ENCODE measurements around the gene DDX23. TPM values are rescaled to one million over a fixed set of nuclear protein-coding genes. Genes with fewer than 3 reads are reported as not detected.

Gene DDX23
- total RNA-seq, 2 donors from 2014 or later = 131 to 162 TPM

DNA sequence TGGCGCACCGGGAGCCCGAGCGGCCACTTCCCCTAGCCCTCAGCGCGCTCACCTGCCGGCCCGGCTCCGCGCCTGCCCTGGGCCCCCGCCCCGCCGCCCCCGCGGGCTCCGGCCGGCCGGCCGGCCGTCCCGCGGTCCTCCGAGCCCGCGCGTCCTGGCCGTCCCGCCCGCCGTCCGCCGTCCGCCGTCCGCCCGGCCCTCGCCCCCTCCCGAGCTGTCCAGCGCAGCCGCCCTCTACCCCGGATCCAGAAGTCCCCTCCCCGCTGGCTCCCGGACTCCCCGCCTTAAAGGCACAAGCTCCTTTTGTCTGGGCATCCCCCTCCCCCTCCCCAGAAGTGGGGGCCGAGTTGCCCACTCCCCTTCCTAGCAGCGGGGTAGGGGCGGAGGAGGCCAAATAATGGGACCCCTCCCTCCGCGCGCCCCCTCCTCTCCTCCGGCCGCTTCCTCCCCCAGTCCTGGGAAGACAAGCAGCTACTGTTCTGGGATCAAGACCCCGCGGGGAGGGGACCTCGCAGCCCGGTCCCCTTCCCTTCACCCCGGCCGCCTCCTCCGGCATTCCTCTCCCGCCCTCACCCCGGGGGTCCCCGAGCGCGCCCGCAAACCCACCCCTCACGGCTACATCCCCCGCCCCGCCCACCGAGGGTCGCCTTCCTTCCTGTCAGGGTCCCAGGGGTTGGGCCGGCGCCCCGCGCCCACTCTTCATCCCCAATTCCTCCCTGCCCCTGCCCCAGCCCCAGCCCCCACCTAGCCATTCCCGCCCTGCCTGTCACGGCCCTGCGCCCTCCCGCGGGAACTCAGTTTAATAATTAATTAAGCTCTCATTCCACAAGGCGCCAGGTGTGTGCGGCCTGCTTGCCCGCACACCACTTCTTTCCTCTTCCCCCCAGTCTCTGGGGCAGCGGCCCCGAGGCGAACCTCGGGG is 62.8 kb downstream of the DDX23 start, which contains the start of gene ADCY6:
Gene ADCY6, minus strand, starts transcription at position 236 of the 922 bp plus-strand sequence. CDS start 5,655 bp downstream, outside the sequence.
- Mint-ChIP-seq H3K36me3 (no peaks in the 10 kb centered on the region), H3K9me3 (no peaks in the 10 kb centered on the region), H3K4me3 (peak within 1 kb of the TSS; percentile 45), H3K27me3 (peaks cover 16 to 30% of the 10 kb centered on the region in 2 donors), H3K27ac (no peak within 1 kb of the TSS), H3K4me1 (ENCODE audit: low read depth in 2 of 2) (peaks cover 0 to 14% of the 10 kb centered on the region in 2 donors)
- ATAC-seq = peak; percentile 12 to 48
- DNase-seq (ENCODE audit: low spot score) = no peak

DNA sequence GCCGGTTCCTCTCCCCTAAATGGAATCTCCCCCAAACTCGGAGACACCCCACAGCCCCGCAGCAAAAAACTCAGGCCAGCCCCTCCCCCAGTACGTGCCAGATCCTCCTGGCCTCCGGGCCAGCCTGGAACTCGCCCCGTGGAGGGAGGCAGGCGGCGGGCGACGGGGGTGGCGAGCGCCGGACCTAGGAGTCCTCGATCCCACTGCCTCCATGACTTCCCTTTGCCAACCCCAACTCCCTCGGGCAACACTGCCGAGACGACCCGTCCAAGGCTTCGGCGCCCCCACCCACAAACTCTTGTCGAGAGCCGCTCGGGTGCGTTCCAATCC is 63.5 kb downstream of the DDX23 start:
- peak; percentile 8 to 40 for ATAC-seq
- no peak for DNase-seq (ENCODE audit: low spot score)
- Mint-ChIP-seq H3K27me3 (peaks cover 16 to 30% of the 10 kb centered on the region in 2 donors), H3K27ac (no peak overlapping the region), H3K9me3 (no peaks in the 10 kb centered on the region), H3K4me3 (peak overlapping the region; percentile 45), H3K36me3 (no peaks in the 10 kb centered on the region), H3K4me1 (ENCODE audit: low read depth in 2 of 2) (peaks cover 0 to 14% of the 10 kb centered on the region in 2 donors)

- ATAC-seq (peak in 1 of 2 donors; percentile 29), DNase-seq (ENCODE audit: low spot score) (peak; percentile 31)
- Mint-ChIP-seq H3K9me3 (no peaks in the 10 kb centered on the region), H3K27ac (no peak overlapping the region), H3K36me3 (no peaks in the 10 kb centered on the region), H3K27me3 (peaks cover 16 to 30% of the 10 kb centered on the region in 2 donors), H3K4me1 (ENCODE audit: low read depth in 2 of 2) (peaks cover 0 to 14% of the 10 kb centered on the region in 2 donors), H3K4me3 (peak overlapping the region; percentile 45)
These were observed 64.0 kb downstream of the DDX23 start for GRCh38 chr12:48787791-48788523.

DNA sequence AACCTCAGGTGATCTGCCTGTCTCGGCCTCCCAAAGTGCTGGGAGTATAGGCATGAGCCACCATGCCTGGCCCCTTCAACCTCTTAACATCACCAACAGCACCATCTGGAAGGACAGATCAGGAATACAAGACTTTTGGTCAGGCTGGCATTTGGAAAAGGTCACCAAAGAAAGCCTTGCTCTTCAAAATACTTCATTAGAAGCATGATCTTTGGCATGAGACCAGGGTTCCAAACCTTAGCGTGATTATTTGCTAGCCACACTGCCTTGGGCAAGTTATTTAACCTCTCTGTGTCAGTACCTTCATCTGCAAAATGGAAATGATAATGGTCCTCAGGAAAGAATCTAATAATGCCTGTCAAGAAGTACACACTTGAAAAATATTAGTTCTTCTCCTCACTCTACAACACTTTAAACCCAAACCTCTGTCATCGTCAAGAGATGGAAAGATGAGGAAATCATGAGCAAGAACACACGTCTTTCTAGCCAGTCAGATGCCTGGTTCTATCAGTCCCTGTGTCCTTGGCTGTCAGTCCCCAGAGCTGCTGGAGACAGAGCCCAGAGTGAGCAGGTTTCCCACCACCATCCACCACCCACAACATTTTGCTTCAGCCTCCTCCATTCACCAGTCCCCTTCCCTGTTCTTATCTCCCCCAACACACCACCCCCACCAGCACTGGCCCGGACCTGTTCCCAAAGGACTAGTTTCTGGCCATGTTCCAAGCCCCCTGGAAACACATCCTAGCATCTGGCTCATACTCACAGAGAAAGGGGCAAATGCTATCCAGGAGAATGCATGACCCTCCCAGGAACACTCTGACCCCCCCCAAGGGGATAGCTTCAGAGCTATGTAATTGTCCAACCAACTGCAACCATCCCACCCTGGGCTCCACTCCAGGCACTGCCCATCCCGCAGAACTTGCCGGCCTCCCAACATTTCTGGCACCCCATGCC is 65.1 kb downstream of the DDX23 start:
- H3K36me3 Mint-ChIP-seq = no peaks in the 10 kb centered on the region
- no peak for DNase-seq (ENCODE audit: low spot score)
- ATAC-seq = peak in 1 of 2 donors; percentile 17
- H3K4me3 Mint-ChIP-seq = no peak overlapping the region
- no peaks in the 10 kb centered on the region for H3K9me3 Mint-ChIP-seq
- H3K27ac Mint-ChIP-seq = no peak overlapping the region
- H3K27me3 Mint-ChIP-seq = peaks cover 16 to 30% of the 10 kb centered on the region in 2 donors
- peaks cover 0 to 14% of the 10 kb centered on the region in 2 donors for H3K4me1 Mint-ChIP-seq (ENCODE audit: low read depth in 2 of 2)

DNA sequence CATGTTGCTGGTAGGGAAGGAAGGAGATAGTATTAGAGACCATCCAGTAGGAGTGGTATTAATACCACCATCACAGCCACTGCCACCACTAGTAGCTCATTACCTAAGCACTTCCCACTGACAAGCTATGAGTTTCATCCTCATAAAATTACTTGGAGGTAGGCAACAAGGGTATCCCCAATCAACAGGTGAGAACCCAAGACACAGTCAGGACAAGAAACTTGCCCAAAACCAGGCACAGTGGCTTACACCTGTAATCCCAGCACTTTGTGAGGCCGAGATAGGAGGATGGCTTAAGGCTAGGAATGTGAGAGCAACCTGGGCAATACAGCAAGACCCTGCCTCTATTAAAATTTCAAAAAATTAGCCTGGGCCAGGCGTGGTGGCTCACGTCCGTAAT is 68.5 kb downstream of the DDX23 start:
- Mint-ChIP-seq H3K27ac (no peak overlapping the region), H3K9me3 (no peaks in the 10 kb centered on the region), H3K4me3 (no peak overlapping the region), H3K36me3 (no peaks in the 10 kb centered on the region), H3K4me1 (ENCODE audit: low read depth in 2 of 2) (peaks cover 0 to 7% of the 10 kb centered on the region in 2 donors), H3K27me3 (peaks cover 7 to 18% of the 10 kb centered on the region in 2 donors)
- ATAC-seq (no peak), DNase-seq (ENCODE audit: low spot score) (no peak)

DNA sequence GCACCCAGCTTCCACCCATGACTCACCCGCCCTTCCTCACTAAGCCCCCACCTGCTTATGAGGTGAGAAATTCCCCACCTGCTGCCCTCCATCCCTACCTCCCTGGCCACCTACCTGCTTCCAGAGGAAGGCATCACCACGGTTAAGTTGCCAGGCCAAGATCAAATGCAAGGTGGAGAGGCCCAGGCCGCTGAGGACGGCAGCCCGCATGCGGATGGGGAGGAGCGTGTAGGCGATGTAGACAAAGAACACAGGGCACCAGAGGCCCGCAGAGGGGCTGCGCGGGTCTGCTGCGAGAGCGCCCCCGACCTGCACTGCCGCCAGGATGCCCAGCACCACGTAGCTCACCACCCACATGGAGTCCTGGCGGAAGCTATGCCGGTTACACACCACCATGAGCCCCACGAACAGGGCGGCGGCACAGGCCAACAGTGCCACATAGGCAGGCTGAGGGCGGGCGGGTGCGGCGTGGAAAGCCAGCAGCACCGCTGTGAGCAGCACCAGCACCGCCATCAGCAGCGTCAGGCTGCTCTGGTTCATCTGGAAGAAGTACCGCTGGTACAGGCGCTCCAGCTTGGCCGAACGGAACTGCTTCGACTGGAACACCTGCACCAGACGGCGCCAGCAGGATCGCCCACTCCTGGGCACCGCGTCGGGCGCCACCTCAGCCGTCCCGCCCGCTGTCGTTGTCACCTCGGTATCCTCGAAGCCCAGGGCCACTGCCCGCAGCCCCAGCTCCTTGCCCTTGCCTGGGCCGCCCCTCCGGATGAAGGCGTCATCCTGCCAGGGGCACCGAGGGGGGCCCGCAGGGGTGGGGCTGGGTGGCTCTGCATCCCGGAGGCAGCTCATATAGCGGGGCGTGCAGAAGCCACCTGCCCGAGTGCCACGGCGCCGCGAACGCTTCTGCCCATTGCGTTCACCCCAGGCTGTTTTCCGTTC is 69.2 kb downstream of the DDX23 start:
- Mint-ChIP-seq H3K4me3 (no peak overlapping the region), H3K4me1 (ENCODE audit: low read depth in 2 of 2) (peaks cover 0 to 4% of the 10 kb centered on the region in 2 donors), H3K9me3 (no peaks in the 10 kb centered on the region), H3K27me3 (peaks cover 4 to 14% of the 10 kb centered on the region in 2 donors), H3K27ac (no peak overlapping the region), H3K36me3 (no peaks in the 10 kb centered on the region)
- ATAC-seq (no peak), DNase-seq (ENCODE audit: low spot score) (no peak)

GRCh38 chr12:48781750-48782456 is 70.1 kb downstream of the DDX23 start:
- ATAC-seq = no peak
- no peak for DNase-seq (ENCODE audit: low spot score)
- Mint-ChIP-seq H3K27ac (no peak overlapping the region), H3K36me3 (no peaks in the 10 kb centered on the region), H3K9me3 (no peaks in the 10 kb centered on the region), H3K4me3 (no peak overlapping the region), H3K27me3 (peaks cover 0 to 8% of the 10 kb centered on the region in 2 donors), H3K4me1 (ENCODE audit: low read depth in 2 of 2) (peaks cover 0 to 4% of the 10 kb centered on the region in 2 donors)

GRCh38 chr12:48780381-48781025 is 71.5 kb downstream of the DDX23 start:
- Mint-ChIP-seq H3K27ac (no peak overlapping the region), H3K4me3 (no peak overlapping the region), H3K36me3 (no peaks in the 10 kb centered on the region), H3K4me1 (ENCODE audit: low read depth in 2 of 2) (peaks cover 0 to 4% of the 10 kb centered on the region in 2 donors), H3K27me3 (peaks cover 0 to 3% of the 10 kb centered on the region in 2 donors), H3K9me3 (no peaks in the 10 kb centered on the region)
- no peak for ATAC-seq
- DNase-seq (ENCODE audit: low spot score) = no peak

DNA sequence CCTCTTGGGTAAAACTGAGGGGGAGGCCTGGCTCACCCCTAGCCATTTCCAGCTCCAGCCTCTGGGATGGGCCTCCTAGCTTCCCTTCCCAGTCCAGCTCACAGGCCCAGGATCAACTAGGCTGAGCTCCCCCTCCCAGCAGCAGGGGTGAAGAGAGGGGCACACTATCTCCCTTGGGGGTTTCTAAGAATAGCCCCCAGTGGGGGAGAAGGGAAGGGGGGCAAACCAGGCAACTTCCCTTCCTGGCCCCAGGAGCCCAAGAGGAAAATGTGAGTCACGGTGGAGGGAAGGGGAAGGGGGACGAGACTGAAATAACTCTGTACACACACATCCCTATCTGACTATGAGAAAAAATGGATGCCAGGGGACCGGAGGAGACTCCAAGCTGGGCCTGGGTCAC is 72.1 kb downstream of the DDX23 start:
- DNase-seq (ENCODE audit: low spot score) = no peak
- H3K9me3 Mint-ChIP-seq = no peaks in the 10 kb centered on the region
- H3K36me3 Mint-ChIP-seq = no peaks in the 10 kb centered on the region
- no peak overlapping the region for H3K27ac Mint-ChIP-seq
- H3K27me3 Mint-ChIP-seq = peaks cover 0 to under 1% of the 10 kb centered on the region in 2 donors
- no peak for ATAC-seq
- peaks cover 0 to 4% of the 10 kb centered on the region in 2 donors for H3K4me1 Mint-ChIP-seq (ENCODE audit: low read depth in 2 of 2)
- H3K4me3 Mint-ChIP-seq = no peak overlapping the region
